ENCODE results near the gene FBLN1.
"Not testable (repeated sequence)": the region's sequence is repeated elsewhere in the genome, so short reads cannot be mapped to it uniquely, and the experiment has no call there.

The FBLN1 gene

DNA sequence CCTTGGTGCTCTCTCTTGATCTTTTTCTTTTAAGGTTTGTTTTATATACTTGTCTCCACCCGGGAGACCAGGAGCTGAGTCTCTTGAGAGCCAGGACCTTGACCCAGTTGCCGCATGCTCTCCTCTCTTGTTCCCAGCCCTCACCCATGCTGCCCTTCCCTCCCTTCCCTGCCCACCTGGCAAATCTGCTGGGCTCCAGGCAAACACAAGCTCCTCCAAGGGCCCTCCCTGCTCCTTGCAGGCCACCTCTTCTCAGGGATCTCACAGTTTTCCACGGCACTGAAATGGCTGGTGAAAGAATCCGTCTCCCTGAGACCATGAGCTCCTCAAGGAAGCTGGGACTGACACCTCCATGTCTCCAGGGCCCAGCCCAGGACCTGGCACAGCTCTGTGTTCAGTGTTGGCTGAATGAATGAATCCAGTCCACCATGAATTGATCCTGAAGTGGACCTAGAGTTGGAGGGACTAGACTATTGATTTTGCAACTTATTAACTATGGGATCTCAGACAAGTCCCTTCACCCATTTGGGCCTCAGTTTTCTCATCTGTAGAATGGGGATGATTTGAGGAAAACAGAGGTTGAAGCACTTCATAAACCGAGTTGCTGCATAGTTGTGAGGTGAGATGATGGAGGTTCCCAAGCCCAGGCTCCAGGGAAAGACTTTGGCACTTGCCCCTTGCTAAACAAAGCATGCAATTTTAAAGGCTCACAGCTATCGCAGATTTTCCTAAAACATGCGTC is 25.1 kb upstream of the FBLN1 start:
- DNase-seq (ENCODE audit: low spot score), result no peak

DNA sequence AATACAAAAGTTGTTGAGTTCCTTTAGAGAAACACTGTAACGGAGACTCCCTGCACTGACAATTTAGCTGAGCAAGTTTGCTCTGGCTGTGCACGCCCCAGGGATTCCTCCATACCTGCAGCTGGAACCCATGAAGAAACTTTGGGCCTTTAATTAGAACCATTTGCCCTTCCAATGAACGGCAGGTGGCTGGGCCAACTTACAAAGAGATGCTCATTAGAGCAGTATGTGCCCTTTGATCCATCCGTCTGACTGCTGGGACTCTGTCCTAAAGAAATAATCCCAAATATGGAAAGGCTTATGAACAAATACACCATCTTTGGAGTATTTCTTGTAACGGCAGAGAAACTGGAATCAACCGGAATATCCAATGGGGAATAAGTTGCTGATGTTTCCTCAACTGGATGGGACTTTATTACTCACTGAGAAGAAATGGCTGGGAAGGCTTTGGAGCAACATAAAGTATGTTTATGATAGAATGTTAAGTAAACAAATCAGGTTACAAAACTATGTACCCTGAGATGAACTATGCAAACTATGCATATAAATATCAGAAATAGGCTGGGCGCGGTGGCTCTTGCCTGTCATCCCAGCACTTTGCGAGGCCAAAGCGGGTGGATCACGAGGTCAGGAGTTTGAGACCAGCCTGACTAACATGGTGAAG is 24.4 kb upstream of the FBLN1 start:
- no peak for DNase-seq (ENCODE audit: low spot score)

DNA sequence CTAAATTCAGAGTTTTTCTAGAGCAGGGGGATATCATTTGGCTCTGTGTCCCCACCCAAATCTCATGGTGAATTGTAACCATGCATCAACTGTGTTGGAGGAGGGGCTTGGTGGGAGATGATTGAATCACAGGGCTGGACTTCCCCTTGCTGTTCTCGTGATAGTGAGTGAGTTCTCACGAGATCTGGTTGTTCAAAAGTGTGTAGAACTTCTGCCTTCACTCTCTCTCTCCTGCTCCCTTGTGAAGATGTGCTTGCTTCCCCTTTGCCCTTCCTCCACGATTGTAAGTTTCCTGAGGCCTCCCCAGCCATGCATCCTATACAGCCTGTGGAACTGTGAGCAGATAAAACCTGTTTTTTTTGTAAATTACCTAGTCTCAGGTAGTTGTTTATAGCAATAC is 22.0 kb upstream of the FBLN1 start:
- no peak for DNase-seq (ENCODE audit: low spot score)

DNA sequence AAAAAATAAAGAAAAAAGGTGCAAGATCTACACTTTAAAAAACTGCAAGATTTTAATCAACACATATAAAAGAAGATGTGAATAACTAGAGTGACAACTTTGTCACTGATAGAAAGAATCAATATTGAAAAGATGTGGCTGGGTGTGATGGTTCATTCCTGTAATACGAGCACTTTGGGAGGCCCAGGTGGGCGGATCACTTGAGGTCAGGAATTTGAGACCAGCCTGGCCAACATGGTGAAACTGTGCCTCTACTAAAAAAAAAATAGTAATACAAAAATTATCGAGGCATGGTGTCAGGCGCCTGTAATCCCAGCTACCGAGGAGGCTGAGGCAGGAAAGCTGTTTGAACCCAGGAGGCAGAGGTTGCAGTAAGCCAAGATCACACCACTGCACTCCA is 21.0 kb upstream of the FBLN1 start:
- DNase-seq (ENCODE audit: low spot score), result no peak

DNA sequence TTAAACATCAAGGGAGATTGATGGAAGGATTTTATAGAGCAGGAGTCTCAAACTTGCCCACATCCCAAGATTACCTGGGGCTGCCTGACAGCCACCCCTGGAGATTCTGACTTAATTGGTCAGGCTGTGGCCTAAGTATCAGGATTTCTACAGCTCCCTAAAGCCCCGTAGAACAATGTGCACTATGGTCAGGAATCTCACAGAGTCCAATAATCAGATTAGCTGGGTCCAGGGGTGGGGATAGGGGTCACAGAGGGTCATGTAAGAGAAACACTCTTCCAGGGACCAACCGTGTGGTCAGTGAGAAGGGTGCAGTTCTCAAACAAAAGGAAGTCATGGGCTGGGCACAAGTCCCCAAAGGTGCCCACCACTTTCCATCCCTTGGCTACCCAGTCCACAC is 20.5 kb upstream of the FBLN1 start:
- DNase-seq (ENCODE audit: low spot score), result no peak

DNA sequence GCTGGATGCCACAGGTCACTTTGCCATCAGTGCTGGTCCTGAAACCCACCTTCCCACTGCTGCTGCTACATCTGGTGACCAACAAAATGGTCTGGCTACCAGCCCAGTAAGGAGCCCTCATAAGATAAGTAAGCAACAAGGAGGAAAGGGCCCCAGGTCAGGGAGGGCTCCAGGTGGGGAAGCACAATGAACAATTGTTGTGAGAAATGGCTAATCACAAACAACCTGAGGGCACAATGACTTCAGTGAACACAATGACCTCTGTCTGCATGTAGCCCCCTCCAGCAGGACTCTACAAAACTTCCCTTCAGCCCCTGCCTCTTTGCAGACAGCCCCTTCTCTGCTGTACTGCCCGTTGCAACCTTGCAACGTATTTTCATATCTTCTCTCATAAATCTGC is 19.4 kb upstream of the FBLN1 start:
- DNase-seq (ENCODE audit: low spot score), result no peak

DNA sequence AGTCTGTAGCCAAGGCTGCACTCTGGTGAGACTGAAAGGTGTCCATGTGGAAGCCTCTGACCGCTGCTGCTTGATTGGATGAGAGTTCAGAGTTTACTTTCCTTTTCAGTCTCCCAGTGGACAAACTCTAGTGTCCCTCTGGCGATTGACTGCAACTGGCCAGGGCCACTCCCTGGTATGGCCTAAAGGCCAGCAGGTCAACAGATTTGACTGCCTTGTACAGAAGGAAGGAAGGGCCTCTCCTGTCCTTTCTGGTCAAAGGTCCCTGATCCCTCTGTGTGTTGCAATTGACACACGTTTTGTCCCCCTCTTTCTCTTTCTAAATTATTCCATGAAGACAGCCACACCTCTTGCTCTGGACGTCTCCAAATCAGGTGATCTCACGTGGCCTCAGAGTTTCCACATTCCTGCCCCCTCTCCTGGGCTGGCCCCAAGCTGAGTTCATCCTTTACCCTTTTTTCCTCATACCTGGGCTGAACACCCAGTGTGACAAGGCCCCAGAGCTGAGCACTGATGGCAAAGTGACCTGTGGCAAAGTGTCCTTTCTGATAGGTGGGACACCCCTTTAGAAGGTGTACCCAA is 18.7 kb upstream of the FBLN1 start:
- no peak for DNase-seq (ENCODE audit: low spot score)

DNA sequence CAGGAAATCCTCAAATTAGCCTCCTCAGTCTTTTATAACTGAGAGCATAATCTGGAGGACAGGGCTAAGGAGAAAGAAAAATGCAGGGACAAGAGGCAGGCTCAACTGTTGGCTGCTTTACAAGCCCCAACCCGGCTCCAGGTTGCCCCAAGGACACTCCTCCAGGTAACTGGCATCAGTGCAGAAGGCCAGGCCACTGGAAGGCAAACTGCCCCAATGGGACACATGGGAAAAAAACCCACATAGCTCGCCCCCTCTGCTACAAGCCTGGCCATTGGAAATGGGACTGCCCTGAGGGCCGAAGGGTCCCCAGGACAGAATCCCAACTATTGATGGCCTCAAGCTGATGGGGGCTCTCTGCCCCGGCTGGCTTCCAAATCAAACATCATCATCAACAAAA is 17.9 kb upstream of the FBLN1 start:
- no peak for DNase-seq (ENCODE audit: low spot score)

DNA sequence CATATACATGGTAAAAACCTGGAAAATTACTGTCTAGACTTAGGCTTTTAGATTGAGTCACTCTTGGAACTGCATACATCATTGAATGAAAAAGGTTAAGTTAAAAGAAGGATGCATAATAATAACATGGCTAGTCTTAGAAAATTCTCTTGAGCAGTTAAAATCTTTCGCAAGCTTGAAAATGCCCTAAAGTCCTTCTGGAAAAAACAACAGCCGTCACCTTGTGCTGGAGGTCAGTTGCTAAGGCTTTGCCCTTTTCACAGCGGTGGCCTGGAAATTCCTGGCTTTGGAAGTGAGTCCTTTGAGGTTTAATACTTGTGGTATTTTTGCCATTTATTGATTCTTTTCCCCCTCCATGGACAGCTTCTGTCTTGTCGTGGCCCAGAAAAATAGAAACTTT is 17.4 kb upstream of the FBLN1 start:
- DNase-seq (ENCODE audit: low spot score), result no peak

DNA sequence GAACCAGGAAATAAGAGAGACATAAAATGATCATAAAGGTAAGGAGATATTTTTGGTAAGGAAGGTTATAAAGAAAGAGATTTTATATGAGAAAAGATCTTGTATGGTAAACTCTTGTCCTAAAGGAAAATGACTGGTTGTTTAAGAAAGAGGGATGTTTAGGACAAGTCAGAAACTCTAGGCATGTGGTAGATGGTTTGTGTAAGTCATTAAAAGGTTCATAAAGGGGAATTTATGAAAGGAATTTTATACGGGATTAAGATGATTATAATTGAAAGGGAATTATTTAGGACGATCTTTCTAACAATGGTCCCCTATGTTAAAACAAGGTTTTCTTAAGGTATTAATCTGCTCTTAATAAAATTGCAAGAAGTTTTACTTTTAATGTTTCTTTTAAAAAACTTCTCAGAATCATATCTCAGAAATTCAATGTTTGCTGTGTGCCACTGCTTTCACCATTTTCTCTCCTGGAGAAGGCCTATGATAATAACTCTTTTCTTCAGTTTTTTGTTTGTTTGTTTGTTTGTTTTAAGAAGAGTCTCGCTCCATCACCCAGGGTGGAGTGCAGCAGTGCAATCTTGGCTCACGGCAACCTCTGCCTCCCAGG is 13.8 kb upstream of the FBLN1 start:
- no peak for DNase-seq (ENCODE audit: low spot score)

DNA sequence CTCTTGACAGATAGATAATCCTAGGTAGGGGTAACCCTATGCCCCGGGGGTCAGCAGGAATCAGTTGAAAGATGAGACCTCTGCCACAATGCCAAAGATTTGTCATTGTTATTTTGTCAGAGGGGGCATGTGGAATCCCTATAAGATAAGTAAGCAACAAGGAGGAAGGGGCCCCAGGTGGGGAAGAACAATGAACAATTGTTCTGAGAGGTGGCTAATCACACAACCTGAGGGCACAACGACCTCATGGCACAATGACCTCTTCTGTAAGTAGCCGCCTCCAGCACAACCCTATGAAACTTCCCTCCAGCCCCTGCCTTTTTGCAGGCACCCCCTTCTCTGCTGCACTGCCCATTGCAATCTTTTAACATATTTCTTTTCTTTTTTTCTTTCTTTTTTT is 11.8 kb upstream of the FBLN1 start:
- DNase-seq (ENCODE audit: low spot score), result no peak

DNA sequence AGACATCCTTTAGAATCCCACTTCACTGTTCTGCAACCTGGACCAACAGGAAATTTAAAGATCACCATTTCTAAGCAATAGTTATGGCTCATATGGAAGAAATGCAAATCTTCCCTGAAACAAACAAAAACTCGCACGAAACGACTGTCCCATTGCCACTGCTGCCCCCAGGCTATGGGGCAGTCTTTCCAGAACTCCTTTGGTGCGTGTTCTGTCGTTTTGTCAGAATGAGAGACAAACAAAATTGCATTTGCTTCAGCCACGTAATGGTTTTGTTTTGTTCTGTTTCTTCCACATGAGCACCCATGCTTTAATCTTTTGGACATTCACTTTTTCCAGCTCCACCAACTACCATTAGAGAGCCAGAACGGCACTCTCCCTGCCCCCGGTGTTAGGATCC is 10.8 kb upstream of the FBLN1 start:
- DNase-seq (ENCODE audit: low spot score), result no peak

DNA sequence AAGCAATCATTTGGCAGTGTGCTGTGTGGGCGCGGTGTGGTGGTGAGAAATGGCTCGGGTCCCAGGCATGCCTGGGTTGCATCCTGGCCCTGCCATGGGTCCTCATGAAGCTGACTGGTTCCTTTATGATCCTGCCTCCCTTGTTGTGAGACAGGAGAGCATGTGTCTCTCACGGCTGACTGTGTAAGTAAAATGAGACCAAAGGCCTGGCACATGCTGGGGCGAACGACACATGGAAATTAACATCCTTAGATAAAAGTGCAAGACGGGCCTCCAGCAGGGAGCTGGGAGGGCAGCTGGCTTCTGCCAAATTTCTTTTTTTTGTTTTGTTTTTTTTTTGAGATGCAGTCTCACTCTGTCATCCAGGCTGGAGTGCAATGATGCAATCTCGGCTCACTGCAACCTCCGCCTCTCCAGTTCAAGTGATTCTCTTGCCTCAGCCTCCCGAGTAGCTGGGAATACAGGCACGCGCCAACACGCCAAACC is 9.4 kb upstream of the FBLN1 start:
- DNase-seq (ENCODE audit: low spot score), result no peak

DNA sequence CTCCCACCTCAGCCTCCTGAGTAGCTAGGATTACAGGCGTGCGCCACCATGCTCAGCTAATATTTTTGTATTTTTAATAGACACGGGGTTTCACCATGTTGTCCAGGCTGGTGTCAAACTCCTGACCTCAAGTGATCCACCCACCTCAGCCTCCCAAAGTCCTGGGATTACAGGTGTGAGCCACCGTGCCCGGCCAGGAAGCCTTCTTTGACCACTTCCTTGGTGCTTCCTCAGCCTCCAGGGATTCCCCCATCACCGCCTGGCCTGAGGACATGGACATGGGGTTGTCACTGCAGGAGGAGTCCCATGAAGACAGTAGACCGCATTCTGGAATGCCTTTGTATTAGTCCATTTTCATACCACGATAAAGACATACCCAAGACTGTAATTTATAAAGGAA is 8.4 kb upstream of the FBLN1 start:
- DNase-seq (ENCODE audit: low spot score), result not testable (repeated sequence)

DNA sequence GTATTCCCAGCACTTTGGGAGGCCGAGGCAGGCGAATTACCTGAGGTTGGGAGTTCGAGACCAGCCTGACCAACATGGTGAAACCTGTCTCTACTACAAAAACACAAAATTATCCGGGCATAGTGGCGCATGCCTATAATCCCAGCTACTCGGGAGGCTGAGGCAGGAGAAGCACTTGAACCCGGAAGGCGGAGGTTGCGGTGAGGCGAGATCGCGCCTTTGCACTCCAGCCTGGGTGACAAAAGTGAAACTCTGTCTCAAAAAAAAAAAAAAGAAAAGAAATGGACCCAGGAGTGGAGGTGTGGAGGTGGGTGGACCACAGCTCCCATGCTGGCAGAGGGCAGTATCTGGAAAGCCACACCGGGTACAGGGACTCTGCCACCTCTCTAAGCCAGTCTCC is 7.1 kb upstream of the FBLN1 start:
- not testable (repeated sequence) for DNase-seq (ENCODE audit: low spot score)

DNA sequence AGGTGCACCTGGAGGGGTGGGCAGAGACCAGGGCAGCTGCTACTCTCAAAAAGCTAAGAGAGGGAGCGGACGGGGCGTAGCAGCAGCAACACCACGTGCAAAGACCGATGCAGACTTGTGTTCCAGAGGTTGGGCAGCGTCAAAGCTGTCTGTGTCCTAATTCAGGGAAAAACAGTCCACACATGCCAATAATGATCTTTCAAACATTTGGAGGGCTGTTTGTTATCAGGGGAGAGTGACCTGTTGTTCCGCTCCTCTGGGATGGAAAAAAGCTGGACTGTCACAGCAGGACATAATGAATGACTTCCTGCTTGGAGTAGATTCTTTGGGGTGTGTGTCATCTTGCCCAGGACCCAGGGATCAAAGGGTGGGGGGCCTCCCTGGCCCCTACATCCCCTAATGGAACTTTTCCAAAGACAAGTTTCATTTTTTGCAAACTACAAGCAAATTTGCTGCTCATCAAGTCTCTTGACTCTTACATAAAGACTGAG is 6.2 kb upstream of the FBLN1 start:
- no peak for DNase-seq (ENCODE audit: low spot score)

DNA sequence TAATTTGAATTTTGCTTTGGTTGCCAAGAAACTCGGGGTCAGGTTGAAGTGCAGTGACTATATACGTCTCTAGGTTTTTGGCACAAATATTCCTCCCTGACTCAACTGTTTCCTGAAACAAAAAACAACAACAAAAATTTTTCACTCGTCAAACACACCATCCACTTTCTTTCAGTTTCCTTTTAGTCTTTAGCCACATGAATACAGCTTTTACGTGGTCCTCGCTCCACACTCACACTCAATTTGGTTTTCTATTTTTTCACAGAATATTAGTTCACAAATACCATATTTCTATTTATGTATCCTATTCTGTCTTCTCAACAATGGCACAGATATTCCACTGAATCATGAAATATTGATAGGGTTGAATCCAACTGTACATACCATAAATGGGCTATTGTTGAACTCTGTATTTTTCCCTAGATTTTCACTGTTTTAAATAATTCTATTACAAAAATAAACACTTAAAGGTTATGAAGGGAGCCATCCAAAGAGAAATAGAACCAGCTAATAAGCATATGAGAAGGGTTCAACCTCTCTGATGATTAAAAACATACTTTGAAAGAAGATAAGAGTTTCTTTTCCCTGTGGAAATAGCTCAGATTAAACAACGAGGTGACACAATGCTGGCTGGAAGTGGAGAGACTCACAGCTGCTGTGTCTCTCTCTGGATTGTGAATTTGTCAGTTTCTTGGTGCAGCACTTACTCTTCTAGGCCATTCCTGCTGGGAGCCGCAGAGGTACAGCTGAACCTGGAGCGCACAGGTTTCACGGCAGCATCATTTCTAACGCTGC is 5.1 kb upstream of the FBLN1 start:
- no peak for DNase-seq (ENCODE audit: low spot score)

DNA sequence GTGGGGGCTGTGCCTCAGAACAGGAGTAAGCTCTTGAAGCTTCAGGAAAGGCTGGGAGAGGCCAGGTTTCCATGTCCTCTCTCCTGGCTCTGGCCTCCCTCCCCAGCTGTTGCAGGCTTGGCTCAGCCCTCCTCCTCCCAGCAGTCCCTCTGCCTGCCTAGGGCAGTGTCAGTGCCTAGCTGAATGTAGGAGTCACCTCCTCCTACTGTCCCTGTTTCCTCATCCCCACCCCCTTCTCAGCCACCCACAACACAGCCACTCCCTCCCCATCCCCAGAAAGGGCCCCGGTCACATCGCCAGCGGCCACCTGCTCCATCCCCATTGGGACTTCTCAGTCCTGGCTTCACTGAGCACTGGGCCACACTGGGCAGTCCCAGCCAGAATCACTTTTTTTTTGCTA is 2.9 kb upstream of the FBLN1 start:
- no peak for DNase-seq (ENCODE audit: low spot score)

DNA sequence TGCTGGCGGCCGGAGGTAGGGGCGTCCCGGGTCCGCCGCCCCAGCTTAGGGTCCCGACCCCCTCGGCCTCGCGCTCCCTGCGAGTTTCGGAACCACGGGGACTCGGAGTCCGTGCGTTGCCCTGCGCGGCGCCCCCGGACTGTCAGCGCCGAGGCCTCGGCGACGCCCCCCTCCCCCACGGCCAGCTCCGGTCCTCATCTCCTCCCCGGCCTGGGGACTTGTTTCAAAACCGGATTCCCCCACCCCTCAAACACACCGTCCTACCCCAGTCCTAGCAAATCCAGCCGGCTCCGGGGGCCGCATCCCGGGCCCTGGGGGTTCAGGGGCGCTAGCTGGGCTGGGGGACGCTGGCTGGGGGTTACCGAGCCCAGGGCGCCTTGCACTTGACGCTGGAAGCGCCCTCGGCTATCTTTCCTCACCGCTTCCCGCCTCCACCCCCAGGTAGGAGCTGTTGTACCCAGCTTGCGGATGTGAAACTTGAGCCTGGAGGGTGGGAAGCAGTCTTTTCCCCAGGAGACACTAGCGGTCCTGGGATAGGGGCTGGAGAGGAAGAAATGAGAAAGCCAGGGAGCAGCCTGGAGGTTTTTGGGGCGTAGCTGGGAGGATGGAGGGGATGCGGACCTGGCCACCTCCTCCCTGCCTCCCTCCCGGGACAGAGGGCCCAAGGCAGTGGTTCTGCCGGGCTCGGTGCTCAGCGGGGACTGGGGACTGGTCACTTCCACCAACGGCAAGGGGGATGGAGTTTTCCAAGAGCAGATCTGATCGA is 550 bp downstream of the FBLN1 start:
- DNase-seq (ENCODE audit: low spot score), result no peak

DNA sequence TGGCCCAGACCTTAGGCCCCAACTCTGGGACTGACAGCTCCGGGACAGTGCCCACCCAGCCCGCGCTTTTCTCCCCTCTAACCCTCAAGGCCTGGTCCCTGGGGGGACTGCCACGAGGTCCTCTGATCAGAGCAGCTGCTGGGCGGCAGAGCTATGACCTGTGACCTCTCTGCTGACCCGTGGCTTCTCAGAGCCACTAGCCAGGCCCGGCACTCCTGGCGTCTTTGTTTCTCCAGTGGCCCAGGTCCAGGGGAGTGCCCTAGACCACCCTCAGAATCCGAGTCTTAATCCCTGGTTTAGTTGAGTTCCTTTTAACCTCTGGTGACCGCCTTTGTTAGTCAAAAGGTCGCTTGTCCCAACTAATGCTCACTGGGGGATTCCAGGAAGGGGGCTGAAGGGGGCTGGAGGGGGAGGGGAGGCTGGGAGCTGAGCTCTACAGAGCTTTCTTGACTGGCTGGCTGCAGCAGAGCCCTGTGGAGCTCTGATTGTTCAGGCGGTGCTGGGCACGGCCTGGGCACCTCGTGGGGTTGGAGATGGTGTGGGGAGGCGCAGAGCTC is 1.2 kb downstream of the FBLN1 start:
- DNase-seq (ENCODE audit: low spot score), result no peak

Data from RKO (cell line).